ENCODE data around the gene MET. TPM values are rescaled to one million over a fixed set of nuclear protein-coding genes. Genes with fewer than 3 reads are reported as not detected.
A peak's percentile ranks its signal among the peaks of the same experiment; 100 is the strongest.

Gene MET
- total and polyA plus RNA-seq, 12 donors: 3.1 to 23.3 (median 15.0) TPM

DNA sequence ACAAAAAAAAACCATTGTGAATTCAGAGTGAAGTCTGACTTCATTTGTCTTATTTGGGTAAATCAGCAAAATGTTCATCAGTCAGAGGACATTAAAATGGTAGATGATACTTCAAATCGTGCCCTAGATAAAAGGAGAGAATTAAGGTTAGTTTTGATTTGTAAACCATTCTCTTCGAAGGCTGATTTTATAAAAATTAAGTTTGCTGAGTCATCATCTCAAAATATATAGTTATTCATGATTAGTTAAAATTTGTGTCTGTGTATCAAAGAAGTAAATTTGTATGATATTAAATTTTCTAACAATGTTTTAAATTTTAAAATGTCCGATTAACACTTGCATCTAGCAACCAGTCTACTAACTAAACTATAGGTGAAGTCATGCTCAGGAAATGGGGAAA is 35.3 kb downstream of the MET start:
- no peak for DNase-seq

DNA sequence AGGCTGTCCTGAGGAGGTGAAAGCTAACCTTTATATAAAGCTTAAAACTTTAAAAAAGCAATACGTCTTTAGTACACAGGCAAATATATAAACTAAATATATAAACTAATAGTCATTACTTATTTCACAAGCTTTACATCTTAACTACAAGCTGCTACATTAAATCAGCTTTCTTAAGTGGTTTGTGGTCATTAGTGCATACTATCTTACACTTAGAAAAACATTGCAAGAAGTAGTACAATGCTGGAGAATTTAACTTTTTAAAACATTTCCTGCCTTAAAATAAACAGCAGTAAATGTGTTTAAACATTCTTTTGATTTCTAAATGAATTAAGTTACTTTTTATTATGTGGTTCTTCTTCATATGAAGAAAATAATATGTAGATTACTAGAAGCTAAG is 36.3 kb downstream of the MET start:
- Histone ChIP-seq H3K27ac (no peak overlapping the region), H3K36me3 (no peaks in the 10 kb centered on the region), H3K4me1 (peaks cover 0 to 19% (median 7%) of the 10 kb centered on the region in 9 donors), H3K27me3 (no peaks in the 10 kb centered on the region), H3K4me3 (no peak overlapping the region), H3K9me3 (no peaks in the 10 kb centered on the region)
- WGBS, 2 donors: 92 to 97% methylated on average over 1 of the region's 1 CpG
- no peak for DNase-seq
- TF ChIP-seq, protein P1, sequence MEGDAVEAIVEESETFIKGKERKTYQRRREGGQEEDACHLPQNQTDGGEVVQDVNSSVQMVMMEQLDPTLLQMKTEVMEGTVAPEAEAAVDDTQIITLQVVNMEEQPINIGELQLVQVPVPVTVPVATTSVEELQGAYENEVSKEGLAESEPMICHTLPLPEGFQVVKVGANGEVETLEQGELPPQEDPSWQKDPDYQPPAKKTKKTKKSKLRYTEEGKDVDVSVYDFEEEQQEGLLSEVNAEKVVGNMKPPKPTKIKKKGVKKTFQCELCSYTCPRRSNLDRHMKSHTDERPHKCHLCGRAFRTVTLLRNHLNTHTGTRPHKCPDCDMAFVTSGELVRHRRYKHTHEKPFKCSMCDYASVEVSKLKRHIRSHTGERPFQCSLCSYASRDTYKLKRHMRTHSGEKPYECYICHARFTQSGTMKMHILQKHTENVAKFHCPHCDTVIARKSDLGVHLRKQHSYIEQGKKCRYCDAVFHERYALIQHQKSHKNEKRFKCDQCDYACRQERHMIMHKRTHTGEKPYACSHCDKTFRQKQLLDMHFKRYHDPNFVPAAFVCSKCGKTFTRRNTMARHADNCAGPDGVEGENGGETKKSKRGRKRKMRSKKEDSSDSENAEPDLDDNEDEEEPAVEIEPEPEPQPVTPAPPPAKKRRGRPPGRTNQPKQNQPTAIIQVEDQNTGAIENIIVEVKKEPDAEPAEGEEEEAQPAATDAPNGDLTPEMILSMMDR (IDR thresholded peaks at IDR 0.05): no peak
- no peak for ATAC-seq
- intact Hi-C loops (cut with DNase I): no loop called here

More for the DNA sequence above, 35.3 kb downstream of the MET start:
- H3K27ac ChIP-seq: no peak overlapping the region
- H3K4me1 ChIP-seq: peaks cover 0 to 19% (median 7%) of the 10 kb centered on the region in 9 donors
- WGBS, 2 donors: 87 to 93% methylated on average over 3 of the region's 3 CpGs
- no peaks in the 10 kb centered on the region for H3K9me3 ChIP-seq
- intact Hi-C loops (cut with DNase I): no loop called here
- TF ChIP-seq, protein P1 (IDR thresholded peaks at IDR 0.05): no peak
- no peak overlapping the region for H3K4me3 ChIP-seq
- H3K27me3 ChIP-seq: no peaks in the 10 kb centered on the region
- ATAC-seq: no peak
- no peaks in the 10 kb centered on the region for H3K36me3 ChIP-seq

DNA sequence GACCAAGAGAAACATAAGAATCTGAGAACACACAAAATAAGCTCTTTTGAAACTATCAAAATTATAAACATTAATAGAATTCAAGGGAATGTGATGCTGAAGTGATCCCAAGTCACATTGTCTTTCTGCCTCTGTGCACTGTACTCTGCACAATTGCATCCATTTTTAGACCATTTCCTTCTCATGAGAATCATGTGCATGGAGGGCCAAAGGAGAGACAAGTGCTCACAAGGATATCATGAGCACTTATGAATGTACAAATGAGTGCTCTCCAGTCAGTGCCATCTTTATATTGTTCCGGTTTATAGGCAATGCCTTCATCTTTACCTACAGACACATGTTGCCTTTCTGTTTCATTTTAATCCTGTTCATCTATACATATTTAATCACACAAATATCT is 36.9 kb downstream of the MET start:
- TF ChIP-seq, protein P1 (IDR thresholded peaks at IDR 0.05): no peak
- ATAC-seq: peak in 1 of 8 donors; percentile 49
- WGBS, 2 donors: 80 to 84% methylated on average over 1 of the region's 1 CpG

DNA sequence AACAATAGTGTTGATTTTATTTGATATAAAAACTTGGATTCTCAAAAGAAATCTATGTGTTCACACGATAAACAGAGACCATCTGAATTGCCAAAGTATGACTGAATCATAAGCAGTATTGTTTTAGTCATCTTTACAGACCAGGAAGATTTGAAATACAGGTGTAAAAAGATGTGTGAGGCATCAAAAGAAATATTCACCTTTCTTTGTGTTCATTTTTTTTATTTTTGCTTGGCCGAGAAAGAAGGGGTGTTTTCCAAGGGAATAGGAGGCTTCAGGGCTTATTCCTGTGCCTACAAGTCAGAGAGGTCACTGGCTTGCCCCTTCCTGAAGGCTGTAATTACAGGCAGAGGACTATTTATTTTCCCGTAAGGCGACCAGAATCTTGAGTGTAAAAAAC is 37.3 kb downstream of the MET start:
- H3K27me3 ChIP-seq: no peaks in the 10 kb centered on the region
- 82 to 90% methylated on average over 4 of the region's 4 CpGs for WGBS, 2 donors
- H3K4me1 ChIP-seq: peaks cover 0 to 19% (median 7%) of the 10 kb centered on the region in 9 donors
- no peaks in the 10 kb centered on the region for H3K36me3 ChIP-seq
- intact Hi-C loops (cut with DNase I): no loop called here
- no peak overlapping the region for H3K27ac ChIP-seq
- no peak overlapping the region for H3K4me3 ChIP-seq
- H3K9me3 ChIP-seq: no peaks in the 10 kb centered on the region
- TF ChIP-seq, protein P1 (IDR thresholded peaks at IDR 0.05): no peak
- ATAC-seq (no peak), DNase-seq (no peak)

More for the DNA sequence above, 36.9 kb downstream of the MET start:
- no peaks in the 10 kb centered on the region for H3K27me3 ChIP-seq
- no peak overlapping the region for H3K4me3 ChIP-seq
- H3K36me3 ChIP-seq: no peaks in the 10 kb centered on the region
- H3K9me3 ChIP-seq: no peaks in the 10 kb centered on the region
- DNase-seq: no peak
- H3K27ac ChIP-seq: no peak overlapping the region
- peaks cover 0 to 19% (median 7%) of the 10 kb centered on the region in 9 donors for H3K4me1 ChIP-seq
- intact Hi-C loops (cut with DNase I): no loop called here

Measured in heart right ventricle (tissue), 16 donors.